ENCODE results near the gene PLEKHA3. TPM values are rescaled to one million over a fixed set of nuclear protein-coding genes. Genes with fewer than 3 reads are reported as not detected.

The PLEKHA3 gene
- total and polyA plus RNA-seq, 8 donors: 1.7 to 36.2 (median 4.8) TPM

GRCh38 chr2:178508646-178509045 is 28.4 kb downstream of the PLEKHA3 start:
- 92 to 100% (median 98%) methylated on average over 2 of the region's 2 CpGs for WGBS, 5 donors
- H3K9me3 ChIP-seq: no peaks in the 10 kb centered on the region
- H3K4me3 ChIP-seq: no peak overlapping the region
- H3K27ac ChIP-seq: no peak overlapping the region
- TF ChIP-seq POLR2AphosphoS5 (IDR thresholded peaks at IDR 0.05) (no peak), EP300 (IDR thresholded peaks at IDR 0.05) (no peak), CTCF (IDR thresholded peaks at IDR 0.05) (no peak), POLR2A (IDR thresholded peaks at IDR 0.05) (no peak)
- peaks cover 0 to 15% (median 4%) of the 10 kb centered on the region in 4 donors for H3K4me1 ChIP-seq
- H3K36me3 ChIP-seq: peaks cover 0 to 68% (median 62%) of the 10 kb centered on the region in 4 donors
- no peak for DNase-seq
- H3K27me3 ChIP-seq: no peaks in the 10 kb centered on the region
- intact Hi-C loops (cut with DNase I; ENCODE audit: low total_unique reads): no loop called here

GRCh38 chr2:178510384-178510783 is 30.1 kb downstream of the PLEKHA3 start:
- no peak for DNase-seq
- Histone ChIP-seq H3K4me3 (no peak overlapping the region), H3K27me3 (no peaks in the 10 kb centered on the region), H3K36me3 (peaks cover 0 to 59% (median 53%) of the 10 kb centered on the region in 4 donors), H3K4me1 (peaks cover 0 to 15% (median 4%) of the 10 kb centered on the region in 4 donors), H3K27ac (no peak overlapping the region), H3K9me3 (no peaks in the 10 kb centered on the region)
- TF ChIP-seq CTCF (IDR thresholded peaks at IDR 0.05): no peak
- intact Hi-C loops (cut with DNase I; ENCODE audit: low total_unique reads): no loop called here
- 88 to 95% (median 91%) methylated on average over 6 of the region's 6 CpGs for WGBS, 5 donors

GRCh38 chr2:178512484-178512883 is 32.2 kb downstream of the PLEKHA3 start:
- 90 to 96% (median 95%) methylated on average over 2 of the region's 2 CpGs for WGBS, 5 donors
- TF ChIP-seq EP300 (IDR thresholded peaks at IDR 0.05) (no peak), CTCF (IDR thresholded peaks at IDR 0.05) (no peak), POLR2A (IDR thresholded peaks at IDR 0.05) (no peak), POLR2AphosphoS5 (IDR thresholded peaks at IDR 0.05) (no peak)

GRCh38 chr2:178513876-178514275 is 33.6 kb downstream of the PLEKHA3 start:
- Histone ChIP-seq H3K4me3 (no peak overlapping the region), H3K27me3 (no peaks in the 10 kb centered on the region), H3K4me1 (no peaks in the 10 kb centered on the region), H3K9me3 (no peaks in the 10 kb centered on the region), H3K27ac (no peak overlapping the region), H3K36me3 (peaks cover 7 to 65% (median 60%) of the 10 kb centered on the region in 4 donors)
- TF ChIP-seq CTCF (IDR thresholded peaks at IDR 0.05): no peak
- TF ChIP-seq POLR2AphosphoS5 (IDR thresholded peaks at IDR 0.05): no peak
- TF ChIP-seq EP300 (IDR thresholded peaks at IDR 0.05): no peak
- TF ChIP-seq POLR2A (IDR thresholded peaks at IDR 0.05): no peak
- intact Hi-C loops (cut with DNase I; ENCODE audit: low total_unique reads): no loop called here
- DNase-seq: no peak
- WGBS, 5 donors: 93 to 96% (median 93%) methylated on average over 4 of the region's 4 CpGs

More at GRCh38 chr2:178512484-178512883, 32.2 kb downstream of the PLEKHA3 start:
- Histone ChIP-seq H3K27ac (no peak overlapping the region), H3K4me3 (no peak overlapping the region), H3K4me1 (peaks cover 0 to under 1% (median 0%) of the 10 kb centered on the region in 4 donors), H3K9me3 (no peaks in the 10 kb centered on the region), H3K27me3 (no peaks in the 10 kb centered on the region), H3K36me3 (peaks cover 0 to 54% (median 48%) of the 10 kb centered on the region in 4 donors)
- intact Hi-C loops (cut with DNase I; ENCODE audit: low total_unique reads): no loop called here
- no peak for DNase-seq

Measured in stomach (tissue), 9 donors.